Measurements from ENCODE around the gene SLC15A4.

The SLC15A4 gene

GRCh38 chr12:128793701-128794100 is 30.1 kb downstream of the SLC15A4 start:
- no peak for DNase-seq (ENCODE audit: low read depth)
- no peak overlapping the region for H3K4me3 ChIP-seq (ENCODE audit: low read depth, low read length)
- in situ Hi-C loops (cut with HindIII; ENCODE audit: low sequenced_read_pairs): no loop called here
- TF ChIP-seq, protein P1, sequence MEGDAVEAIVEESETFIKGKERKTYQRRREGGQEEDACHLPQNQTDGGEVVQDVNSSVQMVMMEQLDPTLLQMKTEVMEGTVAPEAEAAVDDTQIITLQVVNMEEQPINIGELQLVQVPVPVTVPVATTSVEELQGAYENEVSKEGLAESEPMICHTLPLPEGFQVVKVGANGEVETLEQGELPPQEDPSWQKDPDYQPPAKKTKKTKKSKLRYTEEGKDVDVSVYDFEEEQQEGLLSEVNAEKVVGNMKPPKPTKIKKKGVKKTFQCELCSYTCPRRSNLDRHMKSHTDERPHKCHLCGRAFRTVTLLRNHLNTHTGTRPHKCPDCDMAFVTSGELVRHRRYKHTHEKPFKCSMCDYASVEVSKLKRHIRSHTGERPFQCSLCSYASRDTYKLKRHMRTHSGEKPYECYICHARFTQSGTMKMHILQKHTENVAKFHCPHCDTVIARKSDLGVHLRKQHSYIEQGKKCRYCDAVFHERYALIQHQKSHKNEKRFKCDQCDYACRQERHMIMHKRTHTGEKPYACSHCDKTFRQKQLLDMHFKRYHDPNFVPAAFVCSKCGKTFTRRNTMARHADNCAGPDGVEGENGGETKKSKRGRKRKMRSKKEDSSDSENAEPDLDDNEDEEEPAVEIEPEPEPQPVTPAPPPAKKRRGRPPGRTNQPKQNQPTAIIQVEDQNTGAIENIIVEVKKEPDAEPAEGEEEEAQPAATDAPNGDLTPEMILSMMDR (IDR thresholded peaks at IDR 0.05; ENCODE audit: low read depth, low read length, missing control alignments): no peak

GRCh38 chr12:128792881-128793280 is 30.9 kb downstream of the SLC15A4 start:
- no peak overlapping the region for H3K4me3 ChIP-seq (ENCODE audit: low read depth, low read length)
- DNase-seq (ENCODE audit: low read depth): no peak
- in situ Hi-C loops (cut with HindIII; ENCODE audit: low sequenced_read_pairs): no loop called here
- TF ChIP-seq, protein P1 (IDR thresholded peaks at IDR 0.05; ENCODE audit: low read depth, low read length, missing control alignments): no peak

GRCh38 chr12:128792398-128792797 is 31.4 kb downstream of the SLC15A4 start:
- TF ChIP-seq, protein P1 (IDR thresholded peaks at IDR 0.05; ENCODE audit: low read depth, low read length, missing control alignments): no peak
- DNase-seq (ENCODE audit: low read depth): no peak
- no peak overlapping the region for H3K4me3 ChIP-seq (ENCODE audit: low read depth, low read length)
- in situ Hi-C loops (cut with HindIII; ENCODE audit: low sequenced_read_pairs): no loop called here

DNA sequence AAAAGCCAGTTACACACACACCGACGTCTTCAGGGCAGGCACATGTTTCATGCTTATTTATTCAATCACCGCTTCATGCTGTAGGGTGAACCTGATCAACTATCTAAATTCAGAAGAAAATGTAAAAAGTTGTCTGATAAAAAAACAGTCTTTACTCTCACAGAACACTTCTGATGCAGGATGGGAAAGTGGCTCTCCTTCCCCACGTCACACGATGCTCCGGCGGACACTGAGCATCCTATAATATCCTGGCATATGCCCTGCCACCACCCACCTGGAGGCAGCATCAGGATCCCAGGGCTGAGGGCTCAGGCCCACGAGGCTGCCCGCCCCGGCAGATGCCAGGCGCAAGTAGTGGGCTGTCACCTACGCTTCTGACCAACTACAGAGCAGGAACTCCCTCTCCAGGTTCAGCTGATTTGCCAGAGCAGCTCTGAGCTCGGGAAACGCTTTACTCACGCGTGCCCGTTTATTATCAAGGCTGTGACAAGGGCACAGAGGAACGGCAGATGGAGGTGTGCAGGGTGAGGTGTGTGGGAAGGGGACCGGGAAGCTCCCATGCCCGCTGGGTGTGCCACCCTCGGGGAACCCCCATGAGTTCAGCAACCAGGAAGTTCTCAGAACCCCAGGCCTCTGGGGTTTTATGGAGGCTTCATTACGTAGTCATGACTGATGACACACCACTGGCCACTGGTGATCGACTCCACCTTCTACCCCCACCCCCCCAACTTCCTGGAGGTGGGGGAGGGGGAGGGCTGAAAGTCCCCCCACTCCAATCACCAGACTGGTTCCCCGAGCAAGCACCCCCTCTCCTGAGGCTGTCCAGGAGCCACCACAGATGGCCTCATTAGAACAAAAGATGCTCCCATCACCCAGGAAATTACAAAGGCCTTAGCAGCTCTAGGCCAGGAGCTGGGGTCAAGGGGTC is 32.1 kb downstream of the SLC15A4 start:
- in situ Hi-C loops (cut with HindIII; ENCODE audit: low sequenced_read_pairs): no loop called here
- TF ChIP-seq, protein P1 (IDR thresholded peaks at IDR 0.05; ENCODE audit: low read depth, low read length, missing control alignments): no peak
- no peak overlapping the region for H3K4me3 ChIP-seq (ENCODE audit: low read depth, low read length)
- no peak for DNase-seq (ENCODE audit: low read depth)

GRCh38 chr12:128790653-128791373 is 32.9 kb downstream of the SLC15A4 start:
- TF ChIP-seq, protein P1 (IDR thresholded peaks at IDR 0.05; ENCODE audit: low read depth, low read length, missing control alignments): no peak
- H3K4me3 ChIP-seq (ENCODE audit: low read depth, low read length): no peak overlapping the region
- no peak for DNase-seq (ENCODE audit: low read depth)
- in situ Hi-C loops (cut with HindIII; ENCODE audit: low sequenced_read_pairs): no loop called here

- in situ Hi-C loops (cut with HindIII; ENCODE audit: low sequenced_read_pairs): no loop called here
- TF ChIP-seq, protein P1 (IDR thresholded peaks at IDR 0.05; ENCODE audit: low read depth, low read length, missing control alignments): no peak
- no peak for DNase-seq (ENCODE audit: low read depth)
- no peak overlapping the region for H3K4me3 ChIP-seq (ENCODE audit: low read depth, low read length)
Observed at GRCh38 chr12:128790221-128790620, 33.5 kb downstream of the SLC15A4 start.
